GM12878 (cell line): ENCODE data around the gene ADCY5.

Source experiments
- EGR1 ChIP-seq, 2 experiments: IDR thresholded peaks; 1 replicate in 1 of 2; 2 replicates in 1 of 2; pipeline ENCODE4 v1.6.1; 2011 to 2012; ENCODE audit warnings: low read depth in 2 of 2, low read length in 2 of 2, borderline replicate concordance in 1 of 2, mild to moderate bottlenecking in 1 of 2, moderate library complexity in 1 of 2
- EP300 ChIP-seq, 2 experiments: fragments of 150-350 bp in 1 of 2; IDR thresholded peaks; 2 replicates each; pipeline ENCODE4 v1.6.1; 2011 to 2012; ENCODE audit warnings: low read depth in 2 of 2, low read length in 2 of 2, borderline replicate concordance in 1 of 2, improper control_type of control experiment in 1 of 2, inconsistent platforms in 1 of 2; ENCODE audit not compliant: control insufficient read depth in 1 of 2
- EZH2 ChIP-seq: IDR thresholded peaks from 2 replicates; pipeline ENCODE4 v1.6.1; 2012; ENCODE audit warnings: low read depth, mild to moderate bottlenecking, control low read depth, inconsistent platforms, low read length, borderline replicate concordance; ENCODE audit not compliant: control insufficient read depth
- JUNB ChIP-seq: IDR thresholded peaks from 2 replicates; pipeline ENCODE4 v1.6.1; 2016; ENCODE audit warnings: antibody characterized with exemption, mild to moderate bottlenecking
- JUND ChIP-seq: IDR thresholded peaks from 2 replicates; pipeline ENCODE4 v1.6.1; 2012; ENCODE audit warnings: low read depth, mild to moderate bottlenecking, low read length, improper control_type of control experiment, moderate library complexity
- SUPT20H ChIP-seq: IDR thresholded peaks from 2 replicates; pipeline ENCODE4 v1.6.1; 2011; ENCODE audit warnings: low read depth, mild to moderate bottlenecking, low read length, moderate library complexity, borderline replicate concordance; ENCODE audit not compliant: control insufficient read depth
- SUZ12 ChIP-seq: fragments of 200-600 bp; sonication (generic); IDR thresholded peaks from one replicate; pipeline ENCODE4 v1.6.1; 2018; ENCODE audit warnings: antibody characterized with exemption, mild to moderate bottlenecking; ENCODE audit not compliant: unreplicated experiment
- TAF1 ChIP-seq: IDR thresholded peaks from 2 replicates; pipeline ENCODE4 v1.6.1; 2011; ENCODE audit warnings: mild to moderate bottlenecking, low read depth, low read length, borderline replicate concordance
- YY1 ChIP-seq: IDR thresholded peaks from 2 replicates; pipeline ENCODE4 v1.6.1; 2011; ENCODE audit warnings: low read depth, mild to moderate bottlenecking, low read length
- ZNF274 ChIP-seq: IDR thresholded peaks from one replicate; pipeline ENCODE4 v1.8.0; 2011; ENCODE audit not compliant: insufficient read length, insufficient read depth
- TF ChIP-seq, protein P1 (sequence below), 3 experiments: IDR thresholded peaks in 2 of 3; conservative IDR thresholded peaks in 1 of 3; 2 replicates each; pipeline ENCODE4 v1.5.1; 2011; ENCODE audit warnings: low read depth in 3 of 3, low read length in 3 of 3, mild to moderate bottlenecking in 3 of 3, control low read depth in 2 of 3, moderate library complexity in 2 of 3, inconsistent platforms in 1 of 3, mixed read lengths in 1 of 3; ENCODE audit not compliant: control insufficient read depth in 2 of 3, insufficient read depth in 1 of 3; ENCODE audit errors: extremely low read depth in 1 of 3
- TF ChIP-seq, protein P2 (sequence below): fragments of 450-650 bp; IDR thresholded peaks from 2 replicates; pipeline ENCODE4 v1.6.1; 2017; ENCODE audit warnings: mild to moderate bottlenecking
- TF ChIP-seq, protein P3 (sequence below): fragments of 150-350 bp; IDR thresholded peaks from 2 replicates; pipeline ENCODE4 v1.6.1; 2016; ENCODE audit warnings: low read depth, low read length

DNA sequence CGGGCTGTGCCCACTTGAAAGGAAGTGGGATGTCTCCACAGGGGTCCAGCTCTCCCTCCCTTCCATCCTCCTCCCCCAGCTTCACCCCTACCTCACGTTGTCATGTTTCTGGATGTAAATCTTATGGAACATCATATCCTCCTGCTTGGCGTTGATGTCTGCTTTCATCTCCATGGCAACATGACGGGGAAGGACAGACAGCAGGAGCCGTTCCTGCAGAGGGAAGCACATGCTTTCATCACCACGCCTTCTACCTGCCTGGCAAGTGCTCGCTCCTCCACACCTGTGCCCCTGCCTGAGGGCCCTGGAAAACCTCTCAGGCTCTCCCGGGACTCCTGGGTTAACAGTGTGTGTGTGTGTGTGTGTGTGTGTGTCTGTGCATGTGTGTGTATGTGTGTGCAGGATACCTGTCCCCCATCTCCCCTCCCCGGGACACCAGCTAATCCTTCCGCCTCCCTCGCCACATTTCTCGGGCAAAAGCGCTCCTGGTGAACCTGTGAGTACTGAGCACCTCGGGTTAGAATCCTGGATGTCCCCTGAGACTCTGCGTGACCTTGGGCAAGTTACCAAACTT, 101.1 kb downstream of the ADCY5 start:
- TF ChIP-seq, protein P1, sequence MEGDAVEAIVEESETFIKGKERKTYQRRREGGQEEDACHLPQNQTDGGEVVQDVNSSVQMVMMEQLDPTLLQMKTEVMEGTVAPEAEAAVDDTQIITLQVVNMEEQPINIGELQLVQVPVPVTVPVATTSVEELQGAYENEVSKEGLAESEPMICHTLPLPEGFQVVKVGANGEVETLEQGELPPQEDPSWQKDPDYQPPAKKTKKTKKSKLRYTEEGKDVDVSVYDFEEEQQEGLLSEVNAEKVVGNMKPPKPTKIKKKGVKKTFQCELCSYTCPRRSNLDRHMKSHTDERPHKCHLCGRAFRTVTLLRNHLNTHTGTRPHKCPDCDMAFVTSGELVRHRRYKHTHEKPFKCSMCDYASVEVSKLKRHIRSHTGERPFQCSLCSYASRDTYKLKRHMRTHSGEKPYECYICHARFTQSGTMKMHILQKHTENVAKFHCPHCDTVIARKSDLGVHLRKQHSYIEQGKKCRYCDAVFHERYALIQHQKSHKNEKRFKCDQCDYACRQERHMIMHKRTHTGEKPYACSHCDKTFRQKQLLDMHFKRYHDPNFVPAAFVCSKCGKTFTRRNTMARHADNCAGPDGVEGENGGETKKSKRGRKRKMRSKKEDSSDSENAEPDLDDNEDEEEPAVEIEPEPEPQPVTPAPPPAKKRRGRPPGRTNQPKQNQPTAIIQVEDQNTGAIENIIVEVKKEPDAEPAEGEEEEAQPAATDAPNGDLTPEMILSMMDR (IDR thresholded peaks at IDR 0.05 in 2 of 3, conservative IDR thresholded peaks at IDR 0.05 in 1 of 3; ENCODE audit: control insufficient read depth in 2 of 3, extremely low read depth in 1 of 3, insufficient read depth in 1 of 3, low read depth in 3 of 3, low read length in 3 of 3): no peak
- TF ChIP-seq EGR1 (IDR thresholded peaks at IDR 0.05; ENCODE audit: borderline replicate concordance in 1 of 2, low read depth in 2 of 2, low read length in 2 of 2) (no peak), SUZ12 (no peak), SUPT20H (no peak), TAF1 (no peak), EP300 (IDR thresholded peaks at IDR 0.05; ENCODE audit: borderline replicate concordance in 1 of 2, control insufficient read depth in 1 of 2, low read depth in 2 of 2, low read length in 2 of 2) (no peak), ZNF274 (no peak), JUNB (no peak), JUND (no peak), EZH2 (no peak), YY1 (no peak)
- TF ChIP-seq, protein P2, sequence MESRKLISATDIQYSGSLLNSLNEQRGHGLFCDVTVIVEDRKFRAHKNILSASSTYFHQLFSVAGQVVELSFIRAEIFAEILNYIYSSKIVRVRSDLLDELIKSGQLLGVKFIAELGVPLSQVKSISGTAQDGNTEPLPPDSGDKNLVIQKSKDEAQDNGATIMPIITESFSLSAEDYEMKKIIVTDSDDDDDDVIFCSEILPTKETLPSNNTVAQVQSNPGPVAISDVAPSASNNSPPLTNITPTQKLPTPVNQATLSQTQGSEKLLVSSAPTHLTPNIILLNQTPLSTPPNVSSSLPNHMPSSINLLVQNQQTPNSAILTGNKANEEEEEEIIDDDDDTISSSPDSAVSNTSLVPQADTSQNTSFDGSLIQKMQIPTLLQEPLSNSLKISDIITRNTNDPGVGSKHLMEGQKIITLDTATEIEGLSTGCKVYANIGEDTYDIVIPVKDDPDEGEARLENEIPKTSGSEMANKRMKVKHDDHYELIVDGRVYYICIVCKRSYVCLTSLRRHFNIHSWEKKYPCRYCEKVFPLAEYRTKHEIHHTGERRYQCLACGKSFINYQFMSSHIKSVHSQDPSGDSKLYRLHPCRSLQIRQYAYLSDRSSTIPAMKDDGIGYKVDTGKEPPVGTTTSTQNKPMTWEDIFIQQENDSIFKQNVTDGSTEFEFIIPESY: no peak
- TF ChIP-seq, protein P3, sequence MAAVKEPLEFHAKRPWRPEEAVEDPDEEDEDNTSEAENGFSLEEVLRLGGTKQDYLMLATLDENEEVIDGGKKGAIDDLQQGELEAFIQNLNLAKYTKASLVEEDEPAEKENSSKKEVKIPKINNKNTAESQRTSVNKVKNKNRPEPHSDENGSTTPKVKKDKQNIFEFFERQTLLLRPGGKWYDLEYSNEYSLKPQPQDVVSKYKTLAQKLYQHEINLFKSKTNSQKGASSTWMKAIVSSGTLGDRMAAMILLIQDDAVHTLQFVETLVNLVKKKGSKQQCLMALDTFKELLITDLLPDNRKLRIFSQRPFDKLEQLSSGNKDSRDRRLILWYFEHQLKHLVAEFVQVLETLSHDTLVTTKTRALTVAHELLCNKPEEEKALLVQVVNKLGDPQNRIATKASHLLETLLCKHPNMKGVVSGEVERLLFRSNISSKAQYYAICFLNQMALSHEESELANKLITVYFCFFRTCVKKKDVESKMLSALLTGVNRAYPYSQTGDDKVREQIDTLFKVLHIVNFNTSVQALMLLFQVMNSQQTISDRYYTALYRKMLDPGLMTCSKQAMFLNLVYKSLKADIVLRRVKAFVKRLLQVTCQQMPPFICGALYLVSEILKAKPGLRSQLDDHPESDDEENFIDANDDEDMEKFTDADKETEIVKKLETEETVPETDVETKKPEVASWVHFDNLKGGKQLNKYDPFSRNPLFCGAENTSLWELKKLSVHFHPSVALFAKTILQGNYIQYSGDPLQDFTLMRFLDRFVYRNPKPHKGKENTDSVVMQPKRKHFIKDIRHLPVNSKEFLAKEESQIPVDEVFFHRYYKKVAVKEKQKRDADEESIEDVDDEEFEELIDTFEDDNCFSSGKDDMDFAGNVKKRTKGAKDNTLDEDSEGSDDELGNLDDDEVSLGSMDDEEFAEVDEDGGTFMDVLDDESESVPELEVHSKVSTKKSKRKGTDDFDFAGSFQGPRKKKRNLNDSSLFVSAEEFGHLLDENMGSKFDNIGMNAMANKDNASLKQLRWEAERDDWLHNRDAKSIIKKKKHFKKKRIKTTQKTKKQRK: no peak
